Measurements from ENCODE around the gene STK33. TPM values are rescaled to one million over a fixed set of nuclear protein-coding genes. Genes with fewer than 3 reads are reported as not detected.

The STK33 gene
- total and polyA plus RNA-seq, 2 donors (not counting 1 experiment from before 2014, with no cell fraction given), result 1.7 to 3.3 TPM

DNA sequence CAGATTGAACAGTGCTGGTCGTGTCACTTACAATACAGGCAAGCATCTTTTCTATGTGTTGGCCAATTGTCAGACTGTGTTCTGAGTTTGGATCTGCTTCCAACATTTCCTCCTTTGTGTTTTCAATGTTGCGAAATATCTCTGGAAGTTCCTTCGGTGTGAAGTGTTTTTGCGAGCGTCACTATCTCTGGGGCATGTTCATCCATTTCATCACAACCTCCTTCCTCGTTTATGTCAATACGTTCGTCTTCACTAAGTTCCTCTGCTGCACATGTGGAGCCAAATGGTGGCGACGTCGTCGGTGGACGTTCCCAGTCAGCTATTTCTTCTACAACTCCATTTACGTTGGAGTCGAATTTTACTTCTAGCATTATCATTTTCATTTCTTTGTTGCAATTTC, 230.1 kb downstream of the STK33 start:
- no peaks in the 10 kb centered on the region for H3K36me3 ChIP-seq (ENCODE audit: control insufficient read depth, insufficient read depth, low read length)
- H3K4me2 ChIP-seq (ENCODE audit: extremely low read depth, insufficient read depth, low read length), result no peak overlapping the region
- peak in 1 of 2 donors; percentile 29 for DNase-seq (ENCODE audit: low read depth in 2 of 2)
- TF ChIP-seq EZH2 (IDR thresholded peaks at IDR 0.05; ENCODE audit: low read length, missing control alignments), result no peak
- TF ChIP-seq, protein P1, sequence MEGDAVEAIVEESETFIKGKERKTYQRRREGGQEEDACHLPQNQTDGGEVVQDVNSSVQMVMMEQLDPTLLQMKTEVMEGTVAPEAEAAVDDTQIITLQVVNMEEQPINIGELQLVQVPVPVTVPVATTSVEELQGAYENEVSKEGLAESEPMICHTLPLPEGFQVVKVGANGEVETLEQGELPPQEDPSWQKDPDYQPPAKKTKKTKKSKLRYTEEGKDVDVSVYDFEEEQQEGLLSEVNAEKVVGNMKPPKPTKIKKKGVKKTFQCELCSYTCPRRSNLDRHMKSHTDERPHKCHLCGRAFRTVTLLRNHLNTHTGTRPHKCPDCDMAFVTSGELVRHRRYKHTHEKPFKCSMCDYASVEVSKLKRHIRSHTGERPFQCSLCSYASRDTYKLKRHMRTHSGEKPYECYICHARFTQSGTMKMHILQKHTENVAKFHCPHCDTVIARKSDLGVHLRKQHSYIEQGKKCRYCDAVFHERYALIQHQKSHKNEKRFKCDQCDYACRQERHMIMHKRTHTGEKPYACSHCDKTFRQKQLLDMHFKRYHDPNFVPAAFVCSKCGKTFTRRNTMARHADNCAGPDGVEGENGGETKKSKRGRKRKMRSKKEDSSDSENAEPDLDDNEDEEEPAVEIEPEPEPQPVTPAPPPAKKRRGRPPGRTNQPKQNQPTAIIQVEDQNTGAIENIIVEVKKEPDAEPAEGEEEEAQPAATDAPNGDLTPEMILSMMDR (conservative IDR thresholded peaks at IDR 0.05 in 1 of 2, IDR thresholded peaks at IDR 0.05 in 1 of 2; ENCODE audit: low read depth in 1 of 2, low read length in 2 of 2), result no peak
- no peak overlapping the region for H3K27ac ChIP-seq (ENCODE audit: insufficient read depth, low read length)
- H3K79me2 ChIP-seq (ENCODE audit: control insufficient read depth, insufficient read depth, low read length), result no peaks in the 10 kb centered on the region
- H3K9me3 ChIP-seq (ENCODE audit: control insufficient read depth, insufficient read depth, low read depth, low read length), result no peaks in the 10 kb centered on the region
- H2AFZ ChIP-seq (ENCODE audit: low read length), result no peak overlapping the region
- no peaks in the 10 kb centered on the region for H4K20me1 ChIP-seq (ENCODE audit: control insufficient read depth, extremely low read depth, insufficient read depth, low read length)
- H3K4me3 ChIP-seq (replicated peaks in 1 of 4; ENCODE audit: control extremely low read depth in 1 of 4, insufficient read depth in 1 of 4, low read depth in 3 of 4, low read length in 4 of 4), result no peak overlapping the region
- peaks cover 10% of the 10 kb centered on the region for H3K27me3 ChIP-seq (ENCODE audit: control insufficient read depth, insufficient read depth, low read length)
- H3K4me1 ChIP-seq (ENCODE audit: control insufficient read depth, extremely low read depth, insufficient read depth, low read length), result no peaks in the 10 kb centered on the region
- no peak overlapping the region for H3K9ac ChIP-seq (ENCODE audit: insufficient read depth, low read length)

DNA sequence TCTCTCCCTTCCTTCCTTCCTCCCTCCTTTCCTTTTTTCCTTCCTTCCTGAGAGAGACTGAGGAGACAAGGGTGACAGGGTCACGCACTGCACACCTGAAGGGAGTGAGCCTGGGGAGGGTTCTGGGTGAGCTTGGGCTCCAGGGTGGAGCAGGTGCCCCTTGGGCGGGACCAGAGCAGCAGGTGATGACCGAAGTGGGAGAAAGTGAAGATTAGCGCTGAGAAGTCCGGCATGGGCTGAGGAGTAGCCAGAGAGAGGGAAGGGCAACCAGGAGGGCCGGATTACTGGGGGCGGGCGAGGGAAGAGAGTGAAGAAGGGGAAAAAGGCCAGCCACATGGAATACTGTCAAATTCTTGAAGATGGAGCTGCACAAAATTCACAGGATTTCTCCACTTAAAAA, 231.1 kb downstream of the STK33 start:
- no peak overlapping the region for H3K9ac ChIP-seq (ENCODE audit: insufficient read depth, low read length)
- H3K4me3 ChIP-seq (replicated peaks in 1 of 4; ENCODE audit: control extremely low read depth in 1 of 4, insufficient read depth in 1 of 4, low read depth in 3 of 4, low read length in 4 of 4), result no peak overlapping the region
- H3K4me1 ChIP-seq (ENCODE audit: control insufficient read depth, extremely low read depth, insufficient read depth, low read length), result no peaks in the 10 kb centered on the region
- no peaks in the 10 kb centered on the region for H3K36me3 ChIP-seq (ENCODE audit: control insufficient read depth, insufficient read depth, low read length)
- no peaks in the 10 kb centered on the region for H3K79me2 ChIP-seq (ENCODE audit: control insufficient read depth, insufficient read depth, low read length)
- H3K9me3 ChIP-seq (ENCODE audit: control insufficient read depth, insufficient read depth, low read depth, low read length), result no peaks in the 10 kb centered on the region
- no peak for DNase-seq (ENCODE audit: low read depth in 2 of 2)
- no peak overlapping the region for H2AFZ ChIP-seq (ENCODE audit: low read length)
- H3K27ac ChIP-seq (ENCODE audit: insufficient read depth, low read length), result no peak overlapping the region
- H3K27me3 ChIP-seq (ENCODE audit: control insufficient read depth, insufficient read depth, low read length), result peaks cover 10% of the 10 kb centered on the region
- no peaks in the 10 kb centered on the region for H4K20me1 ChIP-seq (ENCODE audit: control insufficient read depth, extremely low read depth, insufficient read depth, low read length)
- no peak overlapping the region for H3K4me2 ChIP-seq (ENCODE audit: extremely low read depth, insufficient read depth, low read length)
- TF ChIP-seq, protein P1 (conservative IDR thresholded peaks at IDR 0.05 in 1 of 2, IDR thresholded peaks at IDR 0.05 in 1 of 2; ENCODE audit: low read depth in 1 of 2, low read length in 2 of 2), result no peak
- no peak for TF ChIP-seq EZH2 (IDR thresholded peaks at IDR 0.05; ENCODE audit: low read length, missing control alignments)

DNA sequence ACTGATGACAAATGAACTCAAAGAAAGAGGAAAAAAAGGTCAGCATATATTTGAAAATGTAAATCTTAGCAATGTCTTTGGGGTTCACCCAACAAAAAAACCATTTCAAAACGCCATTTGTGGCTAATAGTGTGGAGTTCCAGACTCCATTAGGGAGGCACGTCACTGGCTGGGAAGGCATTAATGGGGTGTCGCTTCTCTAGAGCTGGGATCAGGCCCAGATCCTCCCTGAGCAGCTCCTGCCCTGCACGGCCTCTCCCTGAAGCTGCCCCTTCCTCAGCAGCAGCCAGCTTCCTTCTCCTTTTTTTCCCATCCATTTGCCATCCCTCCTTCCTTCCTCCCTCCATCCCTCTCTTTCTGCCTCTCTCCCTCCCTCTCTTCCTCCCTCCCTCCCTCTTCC, 231.5 kb downstream of the STK33 start:
- Histone ChIP-seq H2AFZ (ENCODE audit: low read length) (no peak overlapping the region), H3K27ac (ENCODE audit: insufficient read depth, low read length) (no peak overlapping the region), H3K79me2 (ENCODE audit: control insufficient read depth, insufficient read depth, low read length) (no peaks in the 10 kb centered on the region), H3K4me1 (ENCODE audit: control insufficient read depth, extremely low read depth, insufficient read depth, low read length) (peaks cover under 1% of the 10 kb centered on the region), H3K9ac (ENCODE audit: insufficient read depth, low read length) (no peak overlapping the region), H3K27me3 (ENCODE audit: control insufficient read depth, insufficient read depth, low read length) (peaks cover 8% of the 10 kb centered on the region), H3K9me3 (ENCODE audit: control insufficient read depth, insufficient read depth, low read depth, low read length) (no peaks in the 10 kb centered on the region), H4K20me1 (ENCODE audit: control insufficient read depth, extremely low read depth, insufficient read depth, low read length) (no peaks in the 10 kb centered on the region), H3K36me3 (ENCODE audit: control insufficient read depth, insufficient read depth, low read length) (no peaks in the 10 kb centered on the region), H3K4me3 (replicated peaks in 1 of 4; ENCODE audit: control extremely low read depth in 1 of 4, insufficient read depth in 1 of 4, low read depth in 3 of 4, low read length in 4 of 4) (no peak overlapping the region), H3K4me2 (ENCODE audit: extremely low read depth, insufficient read depth, low read length) (no peak overlapping the region)
- DNase-seq (ENCODE audit: low read depth in 2 of 2), result no peak
- TF ChIP-seq, protein P1 (conservative IDR thresholded peaks at IDR 0.05 in 1 of 2, IDR thresholded peaks at IDR 0.05 in 1 of 2; ENCODE audit: low read depth in 1 of 2, low read length in 2 of 2), result no peak
- TF ChIP-seq EZH2 (IDR thresholded peaks at IDR 0.05; ENCODE audit: low read length, missing control alignments), result no peak
